MM.1S (cell line): ENCODE measurements around the gene CERS3.

Experiments used
- EZH2 ChIP-seq: fragments of 300-600 bp; sonication (generic); optimal IDR thresholded peaks from 2 replicates; pipeline ENCODE3; 2017; ENCODE audit warnings: low read depth, mild to moderate bottlenecking, antibody characterized with exemption, low read length, mixed read lengths
- EZH2phosphoT487 ChIP-seq: fragments of 300-600 bp; sonication (generic); IDR thresholded peaks from 2 replicates; pipeline ENCODE4 v1.6.1; 2018; ENCODE audit warnings: antibody characterized with exemption, low read length
- TF ChIP-seq, protein P1 (sequence below): fragments of 300-600 bp; sonication (generic); IDR thresholded peaks from 2 replicates; pipeline ENCODE4 v1.5.1; 2016; ENCODE audit warnings: antibody characterized with exemption, low read length, mixed read lengths

DNA sequence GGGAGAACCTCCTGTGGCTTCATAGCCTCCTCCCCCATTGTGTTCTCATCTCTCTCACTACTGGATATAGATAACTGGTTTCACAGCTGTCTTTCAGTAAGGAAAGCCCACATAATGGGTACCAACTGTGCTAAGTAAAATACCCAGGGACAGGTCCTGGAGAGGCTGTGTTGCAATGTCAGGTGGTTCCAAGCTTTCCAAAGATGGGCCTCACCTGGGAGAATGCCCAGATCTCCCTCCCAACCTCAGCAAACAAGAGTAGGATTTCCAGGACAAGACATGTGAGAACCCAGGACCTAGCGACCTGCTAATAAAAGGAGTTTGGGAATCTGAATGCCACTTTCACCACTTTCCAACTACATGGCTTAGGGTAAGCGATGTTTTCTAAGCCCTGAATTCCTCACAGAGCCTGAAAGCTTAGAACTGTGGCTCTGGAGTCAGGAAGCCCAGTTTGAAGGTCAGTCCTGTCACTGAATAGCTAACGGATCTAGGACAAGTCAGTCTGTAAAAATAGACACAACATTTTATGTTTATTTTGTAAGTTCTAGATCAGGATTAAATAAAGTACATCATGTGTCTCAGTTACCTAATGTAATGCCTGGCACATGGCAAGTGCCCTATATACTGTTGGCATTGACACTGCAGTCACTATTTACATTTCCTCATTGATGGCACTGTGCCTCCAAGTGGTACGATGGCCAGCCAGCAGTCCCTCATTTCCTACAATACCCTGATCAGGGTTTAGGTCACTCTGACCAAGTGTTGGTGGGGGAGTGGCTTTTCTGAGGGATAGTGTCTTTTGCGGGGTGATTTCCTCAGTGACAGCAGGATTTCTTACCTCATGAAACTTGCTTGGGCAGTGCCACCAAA is 11.9 kb downstream of the CERS3 start:
- TF ChIP-seq, protein P1, sequence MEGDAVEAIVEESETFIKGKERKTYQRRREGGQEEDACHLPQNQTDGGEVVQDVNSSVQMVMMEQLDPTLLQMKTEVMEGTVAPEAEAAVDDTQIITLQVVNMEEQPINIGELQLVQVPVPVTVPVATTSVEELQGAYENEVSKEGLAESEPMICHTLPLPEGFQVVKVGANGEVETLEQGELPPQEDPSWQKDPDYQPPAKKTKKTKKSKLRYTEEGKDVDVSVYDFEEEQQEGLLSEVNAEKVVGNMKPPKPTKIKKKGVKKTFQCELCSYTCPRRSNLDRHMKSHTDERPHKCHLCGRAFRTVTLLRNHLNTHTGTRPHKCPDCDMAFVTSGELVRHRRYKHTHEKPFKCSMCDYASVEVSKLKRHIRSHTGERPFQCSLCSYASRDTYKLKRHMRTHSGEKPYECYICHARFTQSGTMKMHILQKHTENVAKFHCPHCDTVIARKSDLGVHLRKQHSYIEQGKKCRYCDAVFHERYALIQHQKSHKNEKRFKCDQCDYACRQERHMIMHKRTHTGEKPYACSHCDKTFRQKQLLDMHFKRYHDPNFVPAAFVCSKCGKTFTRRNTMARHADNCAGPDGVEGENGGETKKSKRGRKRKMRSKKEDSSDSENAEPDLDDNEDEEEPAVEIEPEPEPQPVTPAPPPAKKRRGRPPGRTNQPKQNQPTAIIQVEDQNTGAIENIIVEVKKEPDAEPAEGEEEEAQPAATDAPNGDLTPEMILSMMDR, result no peak
- TF ChIP-seq EZH2phosphoT487, result no peak
- no peak for TF ChIP-seq EZH2
